Raji (cell line): ENCODE measurements around the gene OR52A1.

Experiments
- POLR2A ChIP-seq: IDR thresholded peaks from 2 replicates; pipeline ENCODE4 v1.6.1; 2011; ENCODE audit warnings: low read depth, low read length, control low read depth; ENCODE audit not compliant: insufficient read depth

Gene OR52A1

GRCh38 chr11:5154657-5155056, at the start of gene OR52A1:
Gene OR52A1 (minus strand): TSS chr11:5154757. CDS start chr11:5152369, 2,388 bp downstream.
- no peak for TF ChIP-seq POLR2A

DNA sequence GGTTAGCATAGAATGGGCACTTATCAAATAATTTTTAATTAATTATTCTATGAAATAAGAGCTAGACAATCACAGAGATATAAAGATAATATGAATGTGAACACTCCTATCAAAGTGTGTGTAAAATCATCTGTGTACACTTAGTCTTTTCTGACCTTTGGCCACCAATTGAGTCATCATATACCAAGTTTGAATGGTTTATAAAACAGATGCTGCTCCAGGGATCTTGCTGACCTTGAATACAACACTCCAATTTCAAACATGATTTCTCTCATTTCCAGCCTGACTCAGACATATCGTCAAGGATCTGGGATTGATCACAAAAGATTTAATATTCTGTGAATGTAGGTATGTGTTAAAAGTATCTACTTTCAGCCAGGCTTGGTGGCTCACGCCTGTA, 48.8 kb upstream of the OR52A1 start:
- no peak for TF ChIP-seq POLR2A

DNA sequence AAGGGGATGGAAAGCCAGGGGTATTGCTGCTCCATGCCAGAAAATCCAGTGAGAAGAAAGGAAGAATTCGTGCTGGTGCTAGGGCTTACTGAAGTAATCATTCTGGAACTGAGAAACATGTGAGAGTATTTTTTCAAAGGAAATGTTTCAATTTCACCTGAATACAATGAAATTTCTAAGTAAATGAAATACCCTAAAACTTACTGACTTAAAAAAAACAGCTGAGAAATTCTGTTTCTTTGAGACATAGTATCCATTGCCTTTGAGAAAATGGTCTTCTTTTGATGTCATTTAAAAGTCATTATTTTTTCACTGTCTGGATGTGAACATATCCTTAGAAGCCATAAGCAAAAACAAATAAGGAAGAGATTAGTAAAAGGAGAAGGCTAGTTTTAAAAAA, 46.0 kb upstream of the OR52A1 start, which contains the start of gene OR51V1:
Gene OR51V1, minus strand, starts transcription at position 101 of the 400 bp plus-strand sequence. Its CDS starts 0 bp downstream, at position 101.
- TF ChIP-seq POLR2A, result no peak

- no peak for TF ChIP-seq POLR2A
These were observed 43.7 kb upstream of the OR52A1 start for GRCh38 chr11:5198285-5198684.

- TF ChIP-seq POLR2A, result no peak
These were observed 43.0 kb upstream of the OR52A1 start for GRCh38 chr11:5197536-5197935.

GRCh38 chr11:5196731-5197130, 42.2 kb upstream of the OR52A1 start:
- no peak for TF ChIP-seq POLR2A

DNA sequence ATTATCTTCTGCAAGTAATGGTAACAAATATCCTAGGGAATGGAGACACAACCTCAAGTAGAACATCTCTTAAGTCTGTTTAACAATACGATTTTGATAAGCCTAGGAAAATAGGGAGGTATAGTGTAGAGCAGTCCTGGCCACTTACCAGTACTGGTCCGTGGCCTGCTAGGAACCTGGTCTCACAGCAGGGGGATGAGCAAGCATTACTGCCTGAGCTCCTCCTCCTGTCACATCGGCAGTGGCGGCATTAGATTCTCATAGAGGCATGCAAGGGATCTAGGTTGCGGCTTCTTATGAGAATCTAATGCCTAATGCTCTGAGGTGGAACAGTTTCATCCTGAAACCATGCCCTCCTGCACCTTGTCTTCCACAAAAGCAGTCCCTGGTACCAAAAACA, 41.5 kb upstream of the OR52A1 start:
- TF ChIP-seq POLR2A, result no peak

GRCh38 chr11:5192738-5193137, 38.2 kb upstream of the OR52A1 start:
- TF ChIP-seq POLR2A, result no peak

- TF ChIP-seq POLR2A, result no peak
These were observed 33.6 kb upstream of the OR52A1 start for GRCh38 chr11:5188201-5188600.

- no peak for TF ChIP-seq POLR2A
These were observed 23.7 kb upstream of the OR52A1 start for GRCh38 chr11:5178046-5178837.

GRCh38 chr11:5174934-5175333, 20.4 kb upstream of the OR52A1 start:
- TF ChIP-seq POLR2A, result no peak

DNA sequence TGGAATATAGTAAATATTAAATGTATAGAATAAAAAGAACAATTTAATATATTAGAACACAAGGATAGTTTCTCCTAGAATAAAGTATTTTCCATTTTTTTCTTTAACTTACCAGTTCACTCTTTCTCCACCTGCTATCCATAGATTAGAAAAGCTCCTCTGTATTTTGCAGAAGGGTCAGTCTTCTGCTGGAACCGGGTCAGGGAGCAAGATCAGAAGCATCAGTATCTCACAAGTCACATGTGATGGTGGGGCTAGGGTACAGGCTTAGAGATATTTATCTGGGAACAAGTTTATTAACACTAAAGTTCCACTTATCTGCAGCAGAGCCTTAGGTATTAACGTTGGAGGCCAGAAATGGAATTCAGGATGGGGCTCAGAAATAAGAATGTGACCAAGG, 17.3 kb upstream of the OR52A1 start:
- TF ChIP-seq POLR2A, result no peak

GRCh38 chr11:5159806-5160205, 5.2 kb upstream of the OR52A1 start:
- TF ChIP-seq POLR2A, result no peak

GRCh38 chr11:5153574-5154431, 754 bp downstream of the OR52A1 start:
- TF ChIP-seq POLR2A, result no peak

GRCh38 chr11:5151713-5152153, 2.8 kb downstream of the OR52A1 start:
- no peak for TF ChIP-seq POLR2A

- no peak for TF ChIP-seq POLR2A
These were observed 16.6 kb downstream of the OR52A1 start, which contains the start of gene OR52A5 for GRCh38 chr11:5137996-5138395. Gene OR52A5 (minus strand): TSS chr11:5138356. CDS start chr11:5132642, 5,714 bp downstream.

DNA sequence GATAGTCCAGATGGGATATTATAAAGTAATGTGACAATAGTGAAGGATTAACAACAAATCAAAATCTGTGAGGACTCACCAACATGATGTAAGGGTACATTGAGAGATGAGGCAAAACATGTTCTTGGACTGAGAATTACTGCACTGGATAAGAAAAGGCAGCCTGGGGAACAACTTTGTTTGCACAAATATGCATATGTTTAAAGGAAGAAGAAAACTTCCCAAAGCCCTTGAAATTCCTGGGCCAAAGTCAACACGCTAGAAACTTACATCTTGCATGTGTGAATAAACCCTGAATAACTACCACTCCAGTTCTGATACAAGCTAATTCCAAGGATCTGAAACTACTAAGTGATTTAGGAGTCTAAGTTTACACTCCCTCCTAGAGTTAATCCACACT, 17.5 kb downstream of the OR52A1 start:
- TF ChIP-seq POLR2A, result no peak

GRCh38 chr11:5136261-5136660, 18.3 kb downstream of the OR52A1 start:
- no peak for TF ChIP-seq POLR2A
